ENCODE data around the gene CCDC89. TPM values are rescaled to one million over a fixed set of nuclear protein-coding genes. Genes with fewer than 3 reads are reported as not detected.
"Not testable (repeated sequence)": the region's sequence is repeated elsewhere in the genome, so short reads cannot be mapped to it uniquely, and the experiment has no call there.

Gene CCDC89
- polyA plus RNA-seq, 4 donors: 3.3 to 5.2 (median 4.2) TPM

DNA sequence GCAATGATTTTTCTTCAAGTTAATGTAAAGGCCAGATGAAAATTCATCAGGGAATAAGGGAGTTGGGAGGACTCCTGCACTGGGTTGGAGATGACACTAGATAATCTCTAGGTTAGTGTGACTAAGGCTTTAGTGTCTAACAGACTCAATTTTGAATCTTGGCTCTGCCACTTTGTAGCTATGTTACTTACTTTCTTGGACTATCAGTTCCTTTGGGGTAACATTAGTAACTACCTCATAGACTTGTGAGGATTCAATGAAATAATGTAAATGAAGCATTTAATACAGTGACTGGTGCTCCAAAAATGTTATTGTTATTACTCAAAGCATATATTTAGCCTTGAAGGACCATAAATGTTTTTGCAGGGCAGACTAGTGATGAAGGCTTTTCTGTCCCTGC, 9.6 kb upstream of the CCDC89 start:
- no peak for DNase-seq (ENCODE audit: low read depth in 4 of 4, low spot score in 2 of 4)

DNA sequence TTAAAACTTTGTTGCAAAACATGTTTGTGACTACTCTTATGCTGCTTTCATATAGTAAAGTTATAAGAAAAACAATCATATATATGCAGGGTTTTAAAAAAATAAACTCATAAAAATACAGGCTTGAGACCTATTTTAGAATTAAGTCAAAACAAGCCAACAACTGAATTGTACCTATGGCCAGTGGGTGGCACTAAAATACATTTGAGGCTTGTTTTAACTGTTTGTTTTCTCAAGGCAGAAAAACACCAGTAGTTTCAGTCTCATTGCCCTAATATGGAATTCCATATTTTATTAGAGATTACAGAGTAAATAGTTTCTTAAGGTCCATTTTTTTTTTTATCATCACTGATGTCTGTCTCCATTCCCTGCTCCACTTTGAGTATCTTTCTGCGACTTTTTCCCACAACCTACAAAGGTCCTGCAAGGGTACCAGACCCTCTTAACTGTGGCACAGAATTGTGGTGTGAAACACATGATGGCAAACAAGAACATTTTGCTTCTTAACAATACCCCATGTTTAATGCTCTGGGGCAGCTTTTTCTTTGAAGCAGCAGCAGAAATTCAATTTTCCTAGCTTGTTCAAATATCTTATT, 8.5 kb upstream of the CCDC89 start:
- DNase-seq (ENCODE audit: low read depth in 4 of 4, low spot score in 2 of 4): no peak

DNA sequence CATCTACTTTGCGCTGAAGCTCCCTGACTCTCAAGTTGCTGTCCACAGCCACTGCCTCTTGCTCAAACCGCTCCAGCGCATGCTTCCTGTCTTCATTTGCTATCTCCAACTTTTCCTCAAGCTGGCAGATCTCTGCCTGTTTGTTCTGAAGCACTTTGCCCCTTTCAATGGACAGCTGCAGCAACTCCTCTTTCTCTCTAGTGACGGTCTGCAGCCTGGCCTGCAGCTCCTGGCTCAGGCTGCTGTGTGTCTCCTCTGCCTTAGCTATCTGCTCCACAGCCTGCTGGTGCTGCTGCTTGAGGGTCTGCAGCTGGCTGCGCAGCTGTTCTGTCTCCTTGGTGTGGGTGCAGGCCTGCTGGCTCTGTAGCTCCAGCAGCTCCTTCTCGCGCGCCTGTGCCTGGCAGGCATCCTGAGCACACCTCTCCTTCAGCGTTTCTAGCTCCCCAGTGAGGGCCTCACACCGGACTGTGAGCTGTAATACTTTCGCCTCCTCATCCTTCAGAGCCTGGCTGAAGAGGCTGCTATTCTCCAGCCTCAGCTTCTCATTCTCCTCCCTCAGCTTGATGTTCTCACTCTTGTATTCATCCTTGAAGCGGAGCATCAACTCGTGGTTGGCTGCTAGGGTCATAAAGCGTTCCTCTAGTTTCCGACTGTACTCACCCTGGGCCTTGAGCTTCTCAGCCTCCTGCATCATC, 723 bp downstream of the CCDC89 start:
- DNase-seq (ENCODE audit: low read depth in 4 of 4, low spot score in 2 of 4): peak in 2 of 4 donors; percentile 62 to 67

DNA sequence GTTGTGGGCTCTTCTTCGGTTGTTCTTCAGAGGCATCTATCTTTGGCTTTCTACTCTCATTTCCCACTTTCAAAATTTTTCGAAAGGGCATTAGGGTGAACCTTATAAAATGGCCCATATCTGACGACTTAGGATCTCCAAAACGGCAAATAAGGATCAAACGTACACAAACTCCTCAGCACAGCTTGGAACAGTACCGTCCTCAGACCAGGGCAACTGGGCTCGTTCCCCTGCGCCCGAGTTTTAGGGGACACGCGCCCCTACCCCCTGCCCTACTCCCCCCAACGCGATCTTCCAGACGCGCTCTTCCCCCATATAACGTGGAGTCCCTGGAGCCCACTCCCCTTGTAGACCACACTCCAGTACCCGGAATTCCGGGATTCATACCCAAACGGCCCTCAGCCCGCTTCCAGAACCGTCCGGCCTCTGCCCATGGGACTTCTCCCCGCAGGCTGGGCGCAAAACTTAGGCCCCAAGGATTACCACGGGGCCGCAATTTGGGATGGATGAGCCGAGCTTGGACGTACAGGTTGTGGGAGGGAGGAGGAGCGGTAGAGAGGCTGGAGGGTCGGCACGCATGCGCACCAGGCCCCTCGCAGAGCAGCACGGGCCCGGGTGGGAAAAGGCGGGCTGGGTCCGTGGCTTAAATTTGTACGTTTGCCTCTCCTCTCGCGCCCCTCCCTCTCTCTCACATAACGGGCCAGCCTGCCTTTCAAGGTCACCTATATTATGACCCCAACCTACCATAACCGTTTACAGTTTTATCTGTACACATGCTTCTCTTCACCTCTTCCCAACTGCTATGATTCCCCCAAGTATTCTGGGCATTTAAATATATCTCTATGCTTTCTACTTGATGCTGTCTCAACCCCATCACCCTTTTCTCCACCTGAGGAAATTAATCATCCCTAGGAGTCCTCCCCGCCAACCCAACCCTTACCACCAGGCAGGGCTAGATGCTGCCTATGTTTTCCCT, 3.4 kb downstream of the CCDC89 start:
- peak in 1 of 4 donors; percentile 59 for DNase-seq (ENCODE audit: low read depth in 4 of 4, low spot score in 2 of 4)

DNA sequence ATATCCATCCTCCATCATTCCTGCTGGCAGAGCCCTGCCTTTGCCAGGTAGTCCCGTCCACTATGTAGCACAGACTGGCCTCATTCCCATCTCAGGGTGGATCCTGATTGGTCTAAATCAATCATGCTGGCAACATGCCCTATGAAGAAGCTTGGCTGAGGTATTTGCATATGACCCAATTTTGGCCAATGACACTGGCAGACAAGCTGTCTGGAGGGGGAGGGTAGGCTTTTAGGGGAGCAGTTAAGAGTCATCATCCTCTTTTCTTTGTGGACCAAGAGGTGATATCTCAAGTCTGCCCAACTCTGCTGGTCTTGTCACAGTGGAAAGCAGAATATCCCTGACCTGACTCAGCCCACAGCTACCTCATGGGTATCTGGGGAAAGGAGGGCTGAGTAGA, 5.1 kb downstream of the CCDC89 start:
- DNase-seq (ENCODE audit: low read depth in 4 of 4, low spot score in 2 of 4): no peak

DNA sequence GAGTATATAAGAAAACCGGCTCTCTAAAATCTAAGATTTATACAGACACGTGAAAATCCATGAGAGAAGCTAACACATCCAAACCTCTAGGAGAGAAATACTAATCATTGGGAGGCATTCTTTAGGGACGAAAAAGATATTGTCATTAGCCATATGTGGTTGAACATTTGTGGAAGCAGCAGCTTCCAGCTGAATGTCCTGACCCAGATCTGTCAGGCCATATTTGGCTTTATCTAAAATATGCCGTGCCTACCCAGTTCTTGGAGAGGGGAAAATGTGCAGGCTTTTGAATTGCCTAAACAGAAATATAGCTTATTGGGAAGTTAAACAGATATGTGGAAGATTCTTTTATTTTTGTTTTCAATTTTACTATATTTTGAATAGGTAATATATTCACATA, 6.4 kb downstream of the CCDC89 start:
- no peak for DNase-seq (ENCODE audit: low read depth in 4 of 4, low spot score in 2 of 4)

DNA sequence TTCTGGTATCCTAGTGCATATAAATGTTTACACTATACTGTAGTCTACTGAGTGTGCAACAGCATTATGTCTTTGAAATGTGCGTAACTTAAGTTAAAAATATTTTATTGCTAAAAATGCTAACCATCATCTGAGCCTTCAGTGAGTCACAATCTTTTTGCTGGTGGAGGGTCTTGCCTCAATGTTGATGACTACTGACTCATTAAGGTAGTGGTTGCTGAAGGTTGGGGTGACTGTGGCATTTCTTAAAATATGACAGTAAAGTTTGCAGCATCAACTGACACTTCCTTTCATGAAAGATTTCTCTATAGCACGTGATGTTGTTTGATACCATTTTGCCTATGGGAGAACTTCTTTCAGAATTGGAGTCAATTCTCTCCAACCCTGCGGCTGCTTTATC, 12.6 kb downstream of the CCDC89 start:
- DNase-seq (ENCODE audit: low read depth in 4 of 4, low spot score in 2 of 4): no peak

DNA sequence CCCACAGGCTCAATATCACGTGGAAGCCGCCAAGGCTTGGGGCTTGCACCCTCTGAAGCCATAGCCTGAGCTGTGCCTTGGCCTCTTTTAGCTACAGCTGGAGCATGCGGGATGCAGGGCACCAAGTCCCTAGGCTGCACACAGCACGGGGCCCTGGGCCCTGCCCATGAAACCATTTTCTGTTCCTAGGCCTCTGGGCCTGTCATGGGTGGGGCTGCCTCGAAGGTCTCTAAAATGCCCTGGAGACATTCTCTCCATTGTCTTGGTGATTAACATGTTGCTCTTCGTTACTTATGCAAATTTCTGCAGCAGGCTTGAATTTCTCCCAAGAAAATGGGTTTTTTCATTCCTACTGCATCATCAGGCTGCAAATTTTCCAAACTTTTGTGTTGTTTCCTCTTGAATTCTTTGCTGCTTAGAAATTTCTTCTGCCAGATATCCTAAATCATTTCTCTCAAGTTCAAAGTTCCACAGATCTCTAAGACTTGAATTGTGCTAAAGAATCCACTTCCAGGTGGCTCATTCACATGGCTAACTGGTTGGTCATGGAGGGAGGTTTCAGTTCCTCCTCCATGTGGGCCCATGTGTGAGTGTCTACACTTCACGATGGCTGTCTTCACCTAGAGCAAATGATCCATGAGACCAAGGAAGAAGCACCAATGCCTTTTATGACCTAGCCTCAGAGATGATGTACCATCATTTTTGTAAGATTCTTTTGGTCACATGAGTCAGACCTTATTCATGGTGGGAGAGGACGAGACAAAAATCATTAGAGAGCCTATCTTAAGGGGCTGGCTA, 13.7 kb downstream of the CCDC89 start:
- DNase-seq (ENCODE audit: low read depth in 4 of 4, low spot score in 2 of 4): no peak

DNA sequence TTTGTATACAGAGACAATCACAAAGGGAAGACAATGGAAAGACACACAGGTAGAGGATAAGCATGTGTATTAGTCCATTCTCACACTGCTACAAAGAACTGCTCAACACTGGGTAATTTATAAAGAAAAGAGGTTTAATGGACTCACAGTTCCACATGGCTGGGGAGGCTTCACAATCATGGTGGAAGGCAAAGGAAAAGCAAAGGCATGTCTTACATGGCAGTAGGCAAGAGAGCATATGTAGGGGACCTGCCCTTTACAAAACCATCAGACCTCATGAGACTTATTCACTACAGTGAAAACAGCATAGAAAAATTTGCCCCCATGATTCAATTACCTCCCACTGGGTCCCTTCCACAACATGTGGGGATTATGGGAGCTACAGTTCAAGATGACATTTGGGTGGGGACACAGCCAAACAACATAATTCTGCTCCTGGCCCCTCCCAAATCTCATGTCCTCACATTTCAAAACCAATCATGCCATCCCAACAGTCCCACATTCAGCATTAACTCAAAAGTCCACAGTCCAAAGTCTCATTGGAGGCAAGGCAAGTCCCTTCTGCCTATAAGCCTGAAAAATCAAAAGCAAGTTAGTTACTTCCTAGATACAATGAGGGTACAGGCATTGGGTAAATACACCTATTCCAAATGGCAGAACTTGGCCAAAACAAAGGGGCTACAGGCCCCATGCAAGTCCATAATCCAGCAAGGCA, 14.9 kb downstream of the CCDC89 start:
- DNase-seq (ENCODE audit: low read depth in 4 of 4, low spot score in 2 of 4): not testable (repeated sequence)

DNA sequence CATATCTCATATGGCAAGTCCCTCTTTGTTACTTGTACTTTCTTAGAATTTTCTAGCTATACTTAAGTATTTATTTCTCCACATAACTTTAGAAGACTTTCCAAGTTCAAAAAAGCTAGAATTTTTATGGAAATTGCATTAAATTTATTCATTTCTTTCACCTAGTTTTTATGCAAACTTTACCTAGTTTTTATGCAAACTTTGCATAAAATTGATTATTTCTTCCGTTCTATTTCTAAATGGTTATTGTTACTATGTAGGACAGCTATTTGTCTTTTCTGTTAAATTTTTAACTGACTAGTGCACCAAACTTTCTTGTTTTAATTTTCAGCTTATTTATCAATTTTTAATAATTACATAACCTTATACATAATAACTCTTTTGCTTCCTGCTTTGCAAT, 17.8 kb downstream of the CCDC89 start:
- no peak for DNase-seq (ENCODE audit: low read depth in 4 of 4, low spot score in 2 of 4)

DNA sequence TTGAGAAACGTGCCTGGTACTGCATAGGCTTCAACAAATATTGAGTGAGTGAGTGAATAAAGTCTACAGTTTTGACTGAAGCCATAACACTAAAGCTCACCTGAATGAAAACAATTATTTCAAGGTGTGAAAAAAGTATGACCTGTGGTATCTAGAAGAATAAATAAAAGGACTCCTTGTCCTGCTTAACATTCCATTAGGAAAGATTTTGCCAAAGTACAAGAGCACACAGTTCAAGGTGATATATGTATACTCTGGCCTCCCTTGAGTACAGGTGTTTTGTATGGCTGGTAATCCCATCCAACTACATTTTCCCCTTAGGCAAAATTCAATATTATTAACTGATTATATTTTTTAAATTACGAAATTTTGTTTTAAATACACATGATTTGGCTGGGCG, 19.3 kb downstream of the CCDC89 start:
- DNase-seq (ENCODE audit: low read depth in 4 of 4, low spot score in 2 of 4): no peak

DNA sequence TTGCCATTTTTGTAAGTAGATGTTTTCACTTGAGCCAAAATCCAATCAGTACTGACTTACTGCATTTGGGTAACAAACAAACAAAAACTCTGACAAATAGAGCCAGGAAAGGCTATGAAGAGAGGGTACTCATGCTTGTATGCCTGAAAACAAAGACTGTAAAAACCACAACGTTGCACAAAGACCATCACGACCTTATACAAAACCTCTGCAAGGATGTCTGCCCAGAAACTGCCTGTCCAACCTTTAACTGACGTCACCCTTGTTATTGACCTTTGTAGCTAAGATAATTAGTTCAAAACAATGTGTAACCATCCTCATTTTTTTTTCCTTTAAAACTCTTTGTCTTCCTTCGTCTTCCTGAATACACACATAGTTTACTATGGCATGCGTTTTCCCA, 20.3 kb downstream of the CCDC89 start:
- no peak for DNase-seq (ENCODE audit: low read depth in 4 of 4, low spot score in 2 of 4)

DNA sequence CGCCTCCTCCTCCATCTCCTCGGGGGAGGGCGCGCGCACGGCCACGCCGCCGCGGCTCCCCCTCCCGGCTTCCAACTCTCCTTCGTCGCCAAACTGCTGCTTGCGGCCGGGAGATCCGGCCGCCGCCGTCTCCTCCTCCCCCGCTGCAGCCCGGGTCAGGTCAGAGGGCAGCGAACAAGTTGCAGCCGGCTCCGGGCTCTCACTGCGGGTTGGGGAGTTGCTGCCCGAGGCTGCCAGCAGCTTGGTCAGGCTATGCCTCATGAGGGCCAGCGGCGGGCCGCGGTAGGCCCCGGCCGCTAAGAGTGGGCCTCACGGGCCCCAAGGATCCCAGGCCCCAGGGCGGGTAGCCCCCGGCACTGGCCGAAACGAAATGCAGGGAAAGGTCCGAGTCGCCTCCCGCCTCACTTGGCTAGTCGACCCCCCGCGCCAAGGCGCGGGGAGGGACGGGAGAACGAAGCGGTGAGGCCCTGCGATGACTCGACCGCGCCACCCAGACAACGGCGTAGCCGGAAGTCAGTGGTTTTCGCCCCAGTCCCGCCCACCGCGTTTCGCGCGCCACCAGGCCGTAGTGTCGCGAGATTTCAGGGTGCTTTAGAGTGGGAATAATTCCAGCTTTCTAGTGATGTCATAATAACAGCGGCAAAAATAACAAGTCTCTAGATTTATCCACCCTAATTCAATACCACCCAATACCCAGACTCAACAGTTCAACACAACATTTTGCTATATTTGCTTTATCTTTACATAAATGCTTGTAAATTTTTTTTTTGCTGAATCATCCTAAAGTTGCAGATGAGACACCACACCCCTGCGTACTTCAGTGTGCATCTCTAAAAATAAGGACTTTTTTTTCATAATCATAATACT, 21.1 kb downstream of the CCDC89 start, which contains the start of gene CREBZF:
Gene CREBZF, minus strand, starts transcription at position 515 of the 867 bp plus-strand sequence. Its CDS starts 254 bp downstream, at position 261.
- DNase-seq (ENCODE audit: low read depth in 4 of 4, low spot score in 2 of 4): peak; percentile 90 to 94 (median 93)

DNA sequence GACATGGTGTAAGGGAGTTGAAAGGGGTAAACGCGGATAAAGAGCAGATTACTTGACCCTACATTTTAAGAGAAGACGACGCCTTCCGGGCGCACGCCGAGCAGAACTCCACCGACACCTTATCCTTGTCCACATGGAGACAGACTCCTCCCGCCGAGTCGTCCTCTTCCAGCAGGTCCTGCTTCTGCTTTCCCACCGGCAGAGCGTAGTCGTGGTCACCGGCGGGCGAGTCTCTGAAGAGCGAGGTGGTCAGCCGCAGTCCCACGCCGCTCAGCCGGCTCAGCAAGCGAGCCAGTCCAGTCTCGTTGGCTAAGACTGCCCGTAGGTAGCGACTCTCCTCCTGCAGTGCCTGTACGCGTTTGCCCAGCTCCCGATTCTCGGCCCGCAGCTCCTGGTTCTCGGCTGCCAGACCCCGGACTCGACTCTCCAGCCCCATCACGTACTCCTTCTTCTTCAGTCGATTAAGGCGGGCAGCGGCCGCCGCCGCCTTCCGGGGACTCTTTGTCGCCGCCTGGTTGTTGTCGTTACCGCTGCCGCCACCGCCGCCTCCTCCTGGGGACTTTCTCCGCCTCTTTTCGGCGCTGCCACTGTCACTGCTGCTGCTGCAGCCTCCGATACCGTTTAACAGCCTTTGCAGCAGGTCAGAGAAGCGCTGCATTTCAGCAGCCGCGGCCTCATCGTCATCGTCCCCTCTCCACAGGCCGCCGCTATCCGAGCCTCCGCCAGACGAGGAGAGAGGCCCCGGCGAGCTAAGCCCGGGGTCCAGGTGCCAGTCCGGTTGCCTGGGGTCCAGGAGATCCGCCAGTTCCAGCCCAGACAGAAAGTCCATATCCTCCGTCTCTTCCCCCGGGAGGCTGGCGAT, 22.0 kb downstream of the CCDC89 start:
- DNase-seq (ENCODE audit: low read depth in 4 of 4, low spot score in 2 of 4): peak in 1 of 4 donors; percentile 72

DNA sequence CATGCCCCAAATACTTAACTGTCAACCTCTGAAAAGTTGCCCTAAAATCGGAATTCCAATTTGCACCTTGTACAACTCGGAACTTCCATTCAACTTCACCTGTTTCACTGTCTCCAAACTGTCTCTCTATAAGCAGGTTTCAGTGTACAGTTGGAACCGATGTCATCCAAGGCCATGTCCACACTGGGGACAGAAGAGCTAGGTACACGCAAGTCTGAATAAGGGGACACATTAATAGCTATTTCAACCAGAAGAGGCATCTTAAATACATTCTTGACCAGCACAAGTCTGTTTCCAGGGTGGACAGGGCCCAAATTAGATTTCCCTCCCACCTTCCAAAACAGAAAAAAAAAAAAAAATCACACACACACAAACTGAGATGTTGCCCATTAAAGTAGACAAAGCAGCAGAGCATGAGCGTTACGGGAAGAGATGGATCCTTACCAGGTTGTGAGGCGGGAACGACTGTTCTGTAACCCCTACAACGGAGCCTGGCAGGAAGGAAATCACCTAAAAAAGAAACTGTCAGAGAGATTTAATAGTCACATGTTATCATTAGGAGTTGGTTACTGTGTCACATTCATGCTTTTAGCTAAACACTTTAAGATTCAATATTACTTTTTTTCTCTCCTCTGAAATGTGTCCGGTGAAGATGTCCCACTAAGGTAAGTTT, 22.8 kb downstream of the CCDC89 start:
- no peak for DNase-seq (ENCODE audit: low read depth in 4 of 4, low spot score in 2 of 4)

DNA sequence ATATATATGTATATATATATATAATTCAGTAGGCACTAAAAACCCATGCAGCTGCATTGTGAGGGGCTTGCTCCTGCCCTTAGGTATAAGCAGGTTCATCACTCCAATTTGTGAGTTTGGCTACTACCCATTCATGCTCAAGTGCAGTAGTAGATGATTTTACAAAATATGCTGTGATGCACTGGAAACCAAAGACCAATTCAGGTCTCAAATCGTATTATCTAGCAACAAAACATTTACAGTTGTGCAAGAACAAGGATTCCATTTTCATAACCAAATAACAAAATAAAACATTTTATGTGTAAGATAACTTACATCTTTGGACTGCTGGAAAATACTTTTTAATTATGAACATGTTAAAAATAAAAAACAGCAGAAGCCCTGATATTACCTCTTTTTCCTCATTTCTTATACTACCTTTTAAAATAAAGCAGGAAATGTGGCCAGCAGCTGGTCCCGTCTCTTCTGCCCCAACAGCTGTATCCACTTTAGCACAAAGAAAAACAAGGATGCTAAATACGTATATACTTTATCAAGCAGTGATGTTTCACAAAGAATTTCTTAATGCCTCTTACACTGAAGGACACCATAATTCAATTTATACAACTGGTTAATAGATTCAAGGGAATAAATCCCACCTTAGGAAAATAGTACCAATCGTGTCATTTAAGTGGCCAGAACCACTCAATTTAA, 23.9 kb downstream of the CCDC89 start:
- no peak for DNase-seq (ENCODE audit: low read depth in 4 of 4, low spot score in 2 of 4)

DNA sequence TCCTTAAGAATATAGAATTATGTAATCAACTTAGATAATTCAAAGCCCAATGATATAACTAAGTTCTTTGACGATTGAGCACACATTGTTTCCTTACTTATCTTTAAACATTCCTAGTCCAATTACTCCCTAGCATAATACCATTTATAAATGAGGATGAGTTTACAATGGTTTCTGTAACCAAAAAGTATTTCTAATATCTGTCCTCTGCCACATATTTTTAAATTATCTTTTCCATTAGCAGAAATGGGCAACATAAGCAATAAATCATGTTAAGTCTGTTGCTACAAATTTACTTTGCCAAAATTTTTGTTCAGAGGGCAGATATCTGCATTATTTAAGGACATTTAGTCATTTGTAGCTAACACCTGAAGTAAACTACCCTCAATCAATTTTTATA, 27.8 kb downstream of the CCDC89 start:
- DNase-seq (ENCODE audit: low read depth in 4 of 4, low spot score in 2 of 4): no peak

Data from left renal cortex interstitium (tissue), 4 donors.